HG03354 (cell line): ENCODE results near the gene POMGNT2.
"Not testable (repeated sequence)": the region's sequence is repeated elsewhere in the genome, so short reads cannot be mapped to it uniquely, and the experiment has no call there.

Experiments
- ATAC-seq: cut with Tn5 transposase; IDR thresholded peaks from one replicate; pipeline ENCODE4 v1.9.1; 2021; ENCODE audit warnings: mild to moderate bottlenecking; ENCODE audit not compliant: unreplicated experiment, poor library complexity, severe bottlenecking

POMGNT2 gene

DNA sequence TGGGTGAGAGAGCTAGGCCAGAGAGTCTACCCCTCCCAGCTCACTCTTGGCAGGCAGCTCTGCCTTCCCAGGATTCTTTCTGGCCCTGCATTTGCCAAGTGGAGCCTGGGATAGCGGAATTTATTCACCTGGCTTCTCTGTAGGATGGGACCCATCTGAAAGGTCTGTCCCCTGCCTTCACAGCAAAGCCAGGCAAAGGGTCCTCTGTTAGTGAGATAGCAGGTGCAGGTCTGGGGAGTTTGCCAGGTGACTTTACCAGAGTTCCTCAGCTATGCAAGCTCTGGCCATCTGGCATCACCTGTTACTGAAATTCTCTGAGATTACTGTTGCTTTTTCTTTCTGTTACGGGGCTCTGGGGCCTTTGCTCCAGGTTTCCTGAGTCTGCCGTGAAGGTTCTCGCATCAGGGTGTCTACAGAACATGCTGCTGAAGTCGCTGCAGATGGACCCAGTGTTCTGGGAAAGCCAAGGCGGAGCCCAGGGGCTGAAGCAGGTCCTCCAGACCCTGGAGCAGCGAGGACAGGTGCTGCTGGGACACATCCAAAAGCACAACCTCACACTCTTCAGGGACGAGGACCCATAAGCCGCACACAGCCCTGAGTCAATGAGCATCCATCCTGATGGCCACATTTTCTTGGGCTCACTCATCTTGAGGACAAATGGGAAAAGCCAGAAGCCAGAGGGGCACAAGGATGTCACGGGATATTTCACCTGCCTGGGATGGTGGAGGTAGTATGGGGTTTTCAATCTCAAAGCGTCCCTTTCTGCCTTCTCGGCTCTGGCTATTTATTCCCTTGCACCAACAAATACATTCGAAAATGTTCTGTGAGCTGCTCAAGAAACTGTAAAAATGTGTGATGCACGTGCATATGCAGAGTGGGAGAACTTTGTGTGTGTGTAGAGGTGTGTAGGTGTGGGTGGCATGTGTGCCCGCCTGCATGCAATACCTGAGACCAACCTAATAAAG lies 49.8 kb downstream of the POMGNT2 start:
- no peak for ATAC-seq

DNA sequence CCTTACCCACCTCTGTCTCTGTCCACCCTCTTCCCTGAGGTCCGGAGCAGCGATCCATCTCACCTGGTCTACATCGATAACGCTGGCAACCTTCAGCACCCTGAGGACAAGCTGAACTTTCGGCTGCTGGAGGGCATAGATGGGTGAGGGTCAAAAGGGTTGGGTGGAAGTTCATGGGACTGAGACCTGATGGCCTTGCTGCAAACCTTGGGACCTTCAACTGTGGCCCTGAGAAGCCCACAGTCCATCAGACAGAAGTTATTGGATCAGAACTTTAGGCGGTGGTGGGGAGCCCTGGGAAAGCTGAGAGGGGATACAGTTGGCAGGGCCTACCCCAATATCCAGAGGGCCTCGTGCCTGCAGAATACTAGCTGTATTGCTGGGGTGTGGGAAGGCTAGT lies 50.5 kb downstream of the POMGNT2 start:
- ATAC-seq: no peak

DNA sequence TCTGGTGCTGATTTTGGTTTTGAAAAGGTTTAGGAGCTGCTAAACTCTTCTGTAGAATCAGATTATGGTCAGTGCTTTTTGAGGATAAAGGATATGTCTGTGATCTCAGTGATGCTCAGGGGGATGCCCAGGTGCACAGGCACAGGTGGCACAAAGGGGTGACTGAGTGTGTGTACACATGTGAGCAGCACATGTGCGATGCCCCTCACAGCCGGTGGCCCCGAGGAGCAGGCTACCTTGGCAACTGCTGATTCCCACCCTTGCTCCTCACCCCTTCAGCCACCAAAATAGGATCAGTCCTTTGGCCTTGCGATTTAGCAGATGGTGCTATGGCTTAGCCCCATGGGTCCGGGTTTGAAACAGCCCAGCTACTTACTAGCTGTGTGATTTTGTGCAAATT lies 51.1 kb downstream of the POMGNT2 start:
- no peak for ATAC-seq

DNA sequence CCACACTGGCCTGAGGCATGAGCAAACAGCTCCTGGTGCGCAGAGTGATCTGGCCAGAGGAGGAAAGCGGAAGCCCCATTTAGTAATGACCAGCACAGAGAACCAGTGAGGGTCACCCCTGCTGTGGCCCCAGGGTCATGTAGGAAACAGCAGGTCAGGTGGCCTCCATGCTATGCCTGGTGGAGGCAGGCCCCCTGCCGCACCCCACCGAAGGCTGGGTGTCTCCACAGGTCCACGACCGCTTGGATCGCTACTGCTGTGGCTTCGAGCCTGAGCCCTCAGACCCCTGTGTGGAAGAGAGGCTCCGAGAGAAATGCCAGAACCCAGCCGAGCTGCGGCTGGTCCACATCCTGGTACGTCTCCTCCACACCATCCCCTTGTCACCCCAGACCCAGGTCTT lies 52.6 kb downstream of the POMGNT2 start:
- no peak for ATAC-seq

DNA sequence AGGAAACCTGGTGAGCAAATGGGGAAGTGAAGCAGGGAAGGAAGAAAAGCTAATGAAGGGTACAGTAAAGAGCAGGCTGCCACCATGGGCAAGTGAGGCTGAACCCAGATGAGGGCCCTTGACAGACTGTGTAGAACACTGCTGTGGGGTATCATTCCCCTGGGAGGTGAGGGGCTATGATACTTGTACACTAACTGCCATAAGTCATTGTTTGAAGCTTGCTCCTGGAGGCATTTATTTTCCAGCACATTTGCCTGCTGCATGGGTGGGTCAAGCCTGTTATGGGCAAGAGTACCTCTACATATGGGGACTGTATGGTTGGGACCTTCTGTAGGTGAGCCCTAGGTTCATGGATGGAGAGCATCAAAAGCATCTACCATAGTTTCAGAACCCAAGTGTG lies 57.4 kb downstream of the POMGNT2 start:
- no peak for ATAC-seq

DNA sequence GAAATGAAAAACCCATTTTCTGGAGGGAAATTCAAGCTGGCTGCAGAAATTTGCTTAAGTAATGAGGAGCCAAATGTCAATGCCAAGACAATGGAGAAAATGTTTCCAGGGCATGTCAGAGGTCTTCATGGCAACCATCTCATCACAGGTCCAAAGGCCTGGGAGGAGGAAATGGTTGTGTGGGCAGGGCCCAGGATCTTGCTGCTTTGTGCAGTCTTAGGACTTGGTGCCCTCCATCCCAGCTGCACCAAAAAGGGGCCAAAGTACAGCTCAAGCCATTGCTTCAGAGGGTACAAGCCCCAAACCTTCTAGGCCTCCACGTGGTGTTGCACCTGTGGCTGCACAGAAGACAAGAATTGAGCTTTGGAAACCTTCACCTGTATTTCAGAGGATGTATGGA lies 59.3 kb downstream of the POMGNT2 start:
- ATAC-seq: no peak

DNA sequence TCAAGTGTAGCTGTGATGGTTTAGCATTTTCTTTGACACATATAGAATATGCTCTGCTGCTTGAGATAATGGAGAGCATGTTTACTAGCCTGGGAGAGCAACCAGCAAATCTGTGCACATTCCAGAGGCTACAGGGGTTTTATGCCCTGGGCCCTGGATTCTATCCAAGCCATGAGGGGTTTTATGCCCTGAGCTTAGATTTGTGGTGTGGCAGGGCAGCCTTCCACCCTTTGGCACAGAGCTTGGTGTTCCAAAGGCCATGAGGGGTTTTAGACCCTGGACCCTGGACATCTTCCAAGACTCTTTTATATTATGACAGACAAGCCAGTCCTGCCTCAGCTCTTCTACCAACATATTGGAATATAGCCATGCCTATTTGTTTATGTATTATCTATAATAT lies 60.8 kb downstream of the POMGNT2 start:
- ATAC-seq: not testable (repeated sequence)

DNA sequence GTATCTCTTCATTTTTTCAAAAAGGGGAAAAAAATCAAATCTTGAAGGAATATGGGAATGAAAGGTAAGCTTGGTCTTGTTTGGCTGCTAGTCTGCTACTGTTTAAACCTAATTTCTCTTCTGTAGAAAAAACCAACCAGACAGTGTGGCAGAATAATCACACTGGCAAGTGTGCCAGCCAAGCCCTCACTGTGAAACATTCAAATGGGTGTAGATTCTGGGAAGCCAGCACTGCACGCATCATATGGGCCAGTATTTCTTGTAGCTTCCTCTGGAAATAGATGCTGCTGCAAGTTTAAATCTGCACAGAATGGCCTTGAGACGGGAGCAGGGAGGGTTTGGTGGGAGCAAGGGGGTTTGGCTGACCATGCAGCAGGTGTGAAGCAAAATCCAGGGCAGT lies 62.1 kb downstream of the POMGNT2 start:
- ATAC-seq: no peak

DNA sequence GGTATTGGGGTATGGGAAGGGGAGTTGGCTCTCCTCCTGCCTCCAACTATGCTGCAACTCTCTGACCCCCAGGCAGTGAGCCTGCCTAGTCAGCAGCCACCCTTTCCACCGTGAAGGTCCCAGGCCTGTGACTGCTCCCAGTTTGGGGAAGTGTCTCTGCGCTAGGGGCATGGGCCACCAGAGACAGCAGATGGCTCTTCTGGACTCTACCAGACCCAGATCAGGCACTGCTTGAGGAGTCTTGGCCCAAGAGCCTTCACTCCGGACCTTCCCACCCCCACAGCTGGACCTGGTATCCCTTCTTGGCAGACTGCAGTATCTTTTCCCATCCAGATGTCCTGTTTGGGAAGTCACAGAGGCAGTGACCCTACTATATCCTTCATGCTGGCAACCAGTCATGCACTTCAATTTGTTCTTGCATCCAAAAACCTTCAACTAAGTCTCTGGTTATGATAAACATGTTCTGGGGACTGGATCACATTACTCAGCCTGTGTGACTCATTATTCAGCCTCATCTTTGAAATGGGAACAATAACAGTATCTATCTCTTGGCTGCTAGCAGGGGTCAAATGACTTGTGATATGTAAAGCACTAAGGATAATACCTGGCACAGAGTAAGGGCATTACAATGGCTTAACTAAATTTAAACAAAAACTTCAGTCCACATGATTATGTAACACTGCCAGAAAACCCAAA lies 62.7 kb downstream of the POMGNT2 start:
- ATAC-seq: no peak

DNA sequence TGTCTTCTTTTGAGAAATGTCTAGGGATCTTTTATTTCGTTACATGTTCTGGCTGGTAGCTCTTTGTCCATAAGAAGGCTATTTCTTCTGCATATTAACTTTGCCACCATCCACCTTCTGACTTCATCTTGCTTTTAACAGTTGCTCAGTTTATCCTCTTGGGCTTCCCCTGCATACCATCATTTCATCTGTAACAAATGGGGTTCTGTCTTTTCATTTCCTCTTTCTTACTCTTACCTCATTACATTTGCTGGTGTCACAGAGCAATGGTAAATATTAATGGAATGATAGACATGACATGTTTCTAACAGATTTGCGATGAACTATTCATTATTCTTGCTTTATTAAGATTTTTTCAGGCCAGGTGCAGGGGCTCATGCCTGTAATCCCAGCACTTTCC lies 64.4 kb downstream of the POMGNT2 start:
- no peak for ATAC-seq

DNA sequence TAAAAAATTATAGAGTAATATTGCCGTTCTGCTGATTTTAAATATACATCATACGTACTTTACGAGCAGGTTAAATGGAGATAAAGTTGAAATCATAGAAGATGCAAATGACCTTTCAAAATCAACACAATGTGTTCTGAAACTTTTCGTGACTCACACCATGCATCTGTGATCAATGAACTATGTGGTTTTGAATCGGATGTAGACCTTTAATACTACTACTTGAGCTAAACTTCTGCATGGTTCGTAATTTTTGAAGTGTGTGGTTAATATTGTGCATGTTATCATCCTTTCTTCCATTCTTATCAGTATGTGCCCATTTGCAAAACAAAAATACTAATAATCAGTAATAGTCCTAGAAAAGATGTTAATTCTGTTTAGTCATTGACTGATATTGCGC lies 67.9 kb downstream of the POMGNT2 start:
- no peak for ATAC-seq

DNA sequence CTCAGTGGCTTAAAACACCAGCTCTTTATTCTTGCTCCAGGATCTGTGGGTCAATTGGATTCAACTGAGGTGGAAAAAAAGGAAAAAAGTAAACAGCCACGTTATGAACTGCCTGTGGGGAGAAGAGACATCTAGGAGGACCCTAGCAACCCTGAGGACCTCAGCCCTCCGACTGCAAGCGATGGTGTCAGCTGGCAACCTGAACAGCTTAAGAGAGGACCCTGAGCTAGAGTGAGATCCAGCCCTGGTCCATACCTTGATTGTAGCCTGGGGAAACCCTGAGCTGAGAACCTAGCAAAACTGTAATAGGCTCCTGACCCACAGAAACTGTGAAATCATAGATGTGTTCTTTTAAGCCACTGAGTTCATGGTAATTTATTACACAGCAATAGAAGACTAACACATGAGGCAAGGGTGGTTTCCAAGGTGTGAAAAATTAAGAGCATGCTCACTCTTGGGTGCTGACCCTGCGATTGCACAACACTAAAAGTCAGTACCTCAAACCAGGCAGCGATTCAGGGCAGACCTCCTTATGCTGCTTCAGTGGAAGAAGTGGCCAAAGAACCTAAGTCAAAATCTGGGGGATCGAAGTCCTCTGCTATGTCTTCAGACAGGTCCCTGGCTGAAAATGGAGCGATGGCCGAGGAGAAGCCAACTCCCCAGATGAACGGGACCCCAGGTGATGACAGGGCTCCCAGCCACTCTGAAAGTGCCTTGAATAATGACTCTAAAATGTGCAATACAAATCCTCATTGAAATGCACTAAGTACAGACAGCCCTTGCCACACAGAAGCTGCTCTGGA lies 69.1 kb downstream of the POMGNT2 start:
- ATAC-seq: no peak

DNA sequence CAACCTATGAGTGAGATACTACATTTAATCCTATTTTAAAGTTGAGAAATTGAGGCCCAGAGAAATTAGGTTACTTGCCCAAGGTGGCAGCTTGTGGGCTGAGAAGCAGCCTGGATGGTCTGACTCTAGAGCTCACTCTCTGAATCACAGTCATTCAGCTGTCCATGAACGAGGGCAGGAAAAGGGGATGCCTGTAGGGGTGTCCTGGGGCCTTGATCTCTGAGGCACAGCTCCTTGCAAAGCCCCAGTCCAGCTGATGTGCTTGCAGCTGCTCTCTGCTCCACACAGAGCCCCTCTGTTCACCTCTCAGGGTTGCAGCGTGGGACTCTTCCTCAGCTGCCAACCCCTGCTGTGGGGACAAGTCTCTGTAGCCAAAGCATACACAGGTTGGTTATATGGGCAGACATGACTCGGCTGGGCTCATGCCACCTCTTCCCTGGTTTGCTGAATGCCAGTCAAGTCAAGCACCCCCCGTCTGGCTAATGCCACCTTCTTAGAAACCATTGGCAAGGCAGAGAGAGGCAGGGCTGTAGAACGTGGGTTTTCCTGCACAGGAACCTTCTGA lies 70.0 kb downstream of the POMGNT2 start:
- ATAC-seq: no peak

DNA sequence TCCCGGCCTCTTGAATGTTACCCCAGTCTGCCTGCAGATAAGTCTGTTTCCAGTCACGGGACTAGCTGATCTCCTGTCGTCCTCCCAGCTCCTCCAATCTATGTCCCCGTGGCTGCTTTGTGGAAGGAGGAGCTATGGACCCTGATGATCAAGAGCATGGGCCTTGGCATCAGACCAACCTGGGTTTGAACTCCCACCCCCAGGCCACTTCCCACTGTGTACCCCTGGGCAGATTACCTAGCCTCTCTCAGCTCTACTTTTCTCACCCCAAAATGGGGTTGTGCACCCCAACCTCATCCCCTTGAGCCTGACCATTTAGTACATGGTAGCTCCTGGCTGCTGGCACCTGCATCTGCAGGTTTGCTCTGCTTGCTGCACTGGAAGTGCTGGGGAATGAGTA lies 71.0 kb downstream of the POMGNT2 start:
- no peak for ATAC-seq

DNA sequence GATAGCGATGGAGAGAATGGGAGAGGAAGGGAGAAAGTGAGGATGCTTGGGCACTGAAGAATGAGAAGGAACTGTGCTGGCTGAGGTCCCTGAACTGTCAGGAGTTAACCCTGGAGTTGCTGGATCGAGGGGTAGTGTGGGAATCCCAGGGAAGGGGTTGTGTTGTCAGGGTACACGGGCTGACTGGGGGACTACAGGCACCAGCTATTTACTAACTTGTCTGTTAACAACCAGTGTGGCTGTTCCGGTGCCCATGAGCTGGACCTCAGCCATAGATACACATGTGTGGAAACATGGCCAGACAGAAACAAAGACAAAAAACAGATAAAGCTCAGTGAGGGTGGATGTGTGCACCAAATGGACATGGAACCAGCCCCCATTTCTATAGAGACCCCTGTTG lies 71.7 kb downstream of the POMGNT2 start:
- ATAC-seq: no peak

DNA sequence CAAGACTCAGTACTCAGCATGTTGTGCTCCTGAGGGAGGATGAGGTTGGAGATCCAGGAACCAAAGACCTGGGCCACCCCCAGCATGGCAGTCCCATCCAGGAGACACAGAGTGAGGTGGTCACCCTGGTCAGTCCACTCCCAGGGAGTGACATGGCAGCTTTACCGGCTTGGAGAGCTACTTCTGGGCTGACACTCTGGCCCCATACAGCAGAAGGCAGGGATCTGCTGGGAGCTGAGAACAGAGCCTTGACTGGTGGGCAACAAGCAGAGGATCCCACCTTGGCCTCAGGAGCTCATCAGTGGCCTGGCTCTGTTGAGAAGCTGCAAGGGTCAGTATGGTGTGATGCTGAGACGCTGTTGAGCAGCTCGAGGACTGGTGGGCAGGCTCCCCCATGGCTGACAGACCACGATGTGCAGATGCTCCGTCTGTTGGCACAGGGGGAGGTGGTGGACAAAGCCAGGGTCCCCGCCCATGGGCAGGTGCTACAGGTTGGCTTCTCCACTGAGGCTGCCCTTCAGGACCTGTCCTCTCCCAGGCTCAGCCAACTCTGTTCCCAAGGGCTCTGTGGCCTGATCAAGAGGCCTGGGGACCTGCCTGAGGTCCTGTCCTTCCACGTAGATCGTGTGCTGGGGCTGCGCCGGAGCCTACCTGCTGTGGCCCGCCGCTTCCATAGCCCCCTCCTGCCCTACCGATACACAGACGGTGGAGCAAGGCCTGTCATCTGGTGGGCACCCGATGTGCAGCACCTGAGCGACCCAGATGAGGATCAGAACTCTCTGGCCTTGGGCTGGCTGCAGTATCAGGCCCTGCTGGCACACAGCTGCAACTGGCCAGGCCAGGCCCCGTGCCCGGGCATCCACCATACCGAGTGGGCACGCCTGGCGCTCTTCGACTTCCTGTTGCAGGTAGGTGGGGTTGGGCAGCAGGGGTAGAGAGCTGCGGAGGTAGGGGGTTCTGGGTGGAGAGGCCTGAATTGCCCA lies 72.9 kb downstream of the POMGNT2 start:
- ATAC-seq: no peak

DNA sequence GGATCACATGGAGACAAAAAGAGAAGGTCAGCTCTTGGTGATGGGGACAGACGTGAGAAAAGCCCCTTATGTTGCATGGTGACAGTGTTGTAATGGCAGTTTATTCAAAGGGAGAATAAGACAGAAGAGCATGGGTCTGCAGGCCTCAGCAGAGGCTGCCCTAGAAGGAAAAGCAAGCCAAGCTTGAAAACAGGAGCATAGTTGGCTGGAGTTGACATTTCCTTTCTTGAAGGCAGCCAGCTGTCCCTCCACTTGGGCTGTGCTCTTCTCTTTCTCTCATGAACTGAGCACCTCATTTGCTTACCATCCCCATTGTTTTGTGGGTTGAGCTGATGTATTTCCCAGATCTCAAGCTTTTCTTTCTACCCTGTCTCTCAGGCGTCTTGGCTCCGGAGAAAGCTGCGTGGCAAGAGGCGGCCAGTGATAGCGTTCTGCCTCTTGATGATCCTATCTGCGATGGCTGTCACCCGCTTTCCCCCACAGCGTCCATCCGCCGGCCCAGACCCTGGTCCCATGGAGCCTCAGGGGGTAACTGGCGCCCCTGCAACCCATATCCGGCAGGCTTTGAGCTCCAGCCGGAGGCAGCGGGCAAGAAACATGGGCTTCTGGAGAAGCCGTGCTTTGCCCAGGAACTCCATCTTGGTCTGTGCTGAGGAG lies 73.9 kb downstream of the POMGNT2 start:
- no peak for ATAC-seq

DNA sequence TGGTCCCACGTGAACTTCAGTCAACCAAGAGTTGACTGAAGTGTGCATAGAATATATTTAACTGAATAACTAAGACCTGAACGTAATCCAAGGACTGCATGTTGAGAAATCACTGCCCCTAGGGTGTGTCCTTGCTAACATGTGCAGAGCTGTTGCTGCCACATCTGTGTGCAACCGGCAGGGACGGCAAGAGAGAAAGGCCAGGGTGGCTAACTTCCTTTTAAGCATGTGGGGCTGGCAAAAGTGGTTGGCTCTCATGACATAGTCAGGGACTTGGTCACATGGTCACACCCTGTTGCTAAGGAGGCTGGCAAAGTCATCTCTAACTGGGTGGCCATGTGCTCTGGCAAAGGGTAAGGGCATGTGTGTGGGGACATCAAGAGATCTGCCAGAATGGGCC lies 74.4 kb downstream of the POMGNT2 start:
- ATAC-seq: no peak
